H1 (cell line): ENCODE data around the gene ABCC2. TPM values are rescaled to one million over a fixed set of nuclear protein-coding genes. Genes with fewer than 3 reads are reported as not detected.

ENCODE experiments used
- CTCF ChIA-PET: fragments of 300-600 bp; sonication (Branson Sonifier 250); formaldehyde crosslinking; loops from one replicate; lab custom pipeline; 2021; ENCODE audit not compliant: partially characterized antibody; lab: Charles Lee
- POLR2A ChIA-PET: fragments of 300-600 bp; sonication (Branson Sonifier 250); formaldehyde crosslinking; loops from one replicate; lab custom pipeline; 2021; ENCODE audit warnings: inconsistent platforms; ENCODE audit not compliant: partially characterized antibody; lab: Charles Lee
- DNase-seq, 2 experiments: peaks; one replicate each; pipeline versions ENCODE4 v3.0.0 to v3.0.0-alpha.2; 2010 to 2022; ENCODE audit warnings: low spot score in 2 of 2, low read depth in 1 of 2, mixed read lengths in 1 of 2
- FAIRE-seq: peaks from 2 replicates; lab custom pipeline; 2011; peaks lifted over from hg19 to GRCh38; lab: Jason Lieb, UNC
- H2AFZ ChIP-seq: 2 replicates; pipeline ENCODE4 v1.8.1; 2012; ENCODE audit warnings: low read length, inconsistent platforms
- H2AK5ac ChIP-seq: 2 replicates; pipeline ENCODE4 v1.6.1; 2013; ENCODE audit warnings: low read depth, low read length
- H2BK120ac ChIP-seq: replicated peaks from 2 replicates; pipeline ENCODE3; 2013; ENCODE audit warnings: low read depth, low read length, inconsistent platforms
- H2BK12ac ChIP-seq: 2 replicates; pipeline ENCODE4 v1.6.1; 2013; ENCODE audit warnings: low read depth, low read length
- H2BK15ac ChIP-seq: 2 replicates; pipeline ENCODE4 v1.6.1; 2013; ENCODE audit warnings: low read length
- H2BK20ac ChIP-seq: 2 replicates; pipeline ENCODE4 v1.6.1; 2013; ENCODE audit warnings: low read length
- H2BK5ac ChIP-seq: 2 replicates; pipeline ENCODE4 v1.6.1; 2013; ENCODE audit warnings: low read depth, low read length
- H3K14ac ChIP-seq: 2 replicates; pipeline ENCODE4 v1.6.1; 2013; ENCODE audit warnings: inconsistent platforms; ENCODE audit not compliant: insufficient read length
- H3K18ac ChIP-seq: 2 replicates; pipeline ENCODE4 v1.6.1; 2013; ENCODE audit warnings: low read length; ENCODE audit errors: extremely low read depth
- H3K23ac ChIP-seq: 2 replicates; pipeline ENCODE4 v1.6.1; 2013; ENCODE audit warnings: inconsistent platforms; ENCODE audit not compliant: insufficient read length
- H3K23me2 ChIP-seq: 2 replicates; pipeline ENCODE4 v1.6.1; 2013; ENCODE audit warnings: low read depth, low read length
- H3K27ac ChIP-seq: 2 replicates; pipeline ENCODE4 v1.6.1; 2011; ENCODE audit warnings: low read depth, low read length, inconsistent platforms
- H3K27me3 ChIP-seq, 4 experiments: replicated peaks in 1 of 4; 1 replicate in 1 of 4; 2 replicates in 3 of 4; pipeline versions ENCODE4 v1.6.1 to v1.8.1; 2011 to 2013; ENCODE audit warnings: low read length in 3 of 4, mild to moderate bottlenecking in 3 of 4, inconsistent platforms in 2 of 4, mixed read lengths in 2 of 4, moderate library complexity in 1 of 4; ENCODE audit not compliant: control insufficient read depth in 3 of 4, insufficient read depth in 3 of 4; ENCODE audit errors: extremely low read depth in 1 of 4
- H3K36me3 ChIP-seq, 4 experiments: 2 replicates each; pipeline versions ENCODE4 v1.6.1 to v1.8.1; 2011 to 2013; ENCODE audit warnings: mild to moderate bottlenecking in 4 of 4, low read length in 3 of 4, moderate library complexity in 2 of 4, control low read depth in 1 of 4, inconsistent platforms in 1 of 4; ENCODE audit not compliant: insufficient read depth in 4 of 4, control insufficient read depth in 2 of 4
- H3K4ac ChIP-seq: replicated peaks from 2 replicates; pipeline ENCODE3; 2013; ENCODE audit warnings: low read length, low read depth, mixed read lengths, inconsistent platforms; ENCODE audit not compliant: insufficient read length
- H3K4me1 ChIP-seq, 4 experiments: replicated peaks in 1 of 4; 1 replicate in 1 of 4; 2 replicates in 3 of 4; pipeline versions ENCODE4 v1.6.1 to v1.8.1; 2011 to 2013; ENCODE audit warnings: low read length in 3 of 4, inconsistent platforms in 2 of 4, mixed read lengths in 1 of 4; ENCODE audit not compliant: insufficient read depth in 4 of 4, control insufficient read depth in 3 of 4
- H3K4me2 ChIP-seq, 2 experiments: 2 replicates each; pipeline versions ENCODE4 v1.6.1 to v1.8.1; 2011 to 2013; ENCODE audit warnings: low read depth in 2 of 2, low read length in 2 of 2, control low read depth in 1 of 2, inconsistent platforms in 1 of 2, mild to moderate bottlenecking in 1 of 2; ENCODE audit not compliant: insufficient read depth in 1 of 2
- H3K4me3 ChIP-seq, 4 experiments: fragments of 200-600, 300-600 bp in 1 of 4; sonication (generic), shearing (Covaris generic), sonication (Bioruptor Twin) in 1 of 4; 2 replicates each; pipeline versions ENCODE4 v1.5.1 to v1.8.1; 2011 to 2016; ENCODE audit warnings: low read length in 4 of 4, low read depth in 3 of 4, control low read depth in 2 of 4, inconsistent platforms in 2 of 4, mild to moderate bottlenecking in 2 of 4, mixed read lengths in 1 of 4, moderate library complexity in 1 of 4; ENCODE audit not compliant: insufficient read depth in 2 of 4; ENCODE audit errors: extremely low read depth in 1 of 4
- H3K56ac ChIP-seq: replicated peaks from 2 replicates; pipeline ENCODE3; 2013; ENCODE audit warnings: low read depth, mild to moderate bottlenecking, mixed read lengths, low read length, inconsistent platforms; ENCODE audit not compliant: insufficient read length
- H3K79me1 ChIP-seq: 2 replicates; pipeline ENCODE4 v1.6.1; 2013; ENCODE audit warnings: low read depth, low read length, control low read depth
- H3K79me2 ChIP-seq, 2 experiments: 2 replicates each; pipeline versions ENCODE4 v1.6.1 to v1.8.1; 2012 to 2013; ENCODE audit warnings: low read length in 2 of 2, mild to moderate bottlenecking in 2 of 2, inconsistent platforms in 1 of 2; ENCODE audit not compliant: insufficient read depth in 2 of 2, control insufficient read depth in 1 of 2
- H3K9ac ChIP-seq, 4 experiments: replicated peaks in 1 of 4; 1 replicate in 1 of 4; 2 replicates in 3 of 4; pipeline versions ENCODE4 v1.6.1 to v1.8.1; 2011 to 2013; ENCODE audit warnings: low read depth in 3 of 4, low read length in 3 of 4, control low read depth in 2 of 4, mild to moderate bottlenecking in 2 of 4, moderate library complexity in 2 of 4, inconsistent platforms in 1 of 4; ENCODE audit errors: extremely low read depth in 1 of 4
- H3K9me3 ChIP-seq, 2 experiments: 2 replicates each; pipeline versions ENCODE4 v1.6.1 to v1.8.1; 2012 to 2013; ENCODE audit warnings: mild to moderate bottlenecking in 2 of 2, moderate library complexity in 2 of 2, control low read depth in 1 of 2, inconsistent platforms in 1 of 2, low read depth in 1 of 2, low read length in 1 of 2, mixed read lengths in 1 of 2; ENCODE audit not compliant: insufficient read depth in 2 of 2
- H4K20me1 ChIP-seq, 2 experiments: replicated peaks in 1 of 2; 2 replicates each; pipeline versions ENCODE3 to v1.8.1; 2011 to 2013; ENCODE audit warnings: inconsistent platforms in 2 of 2, low read length in 2 of 2, mild to moderate bottlenecking in 1 of 2; ENCODE audit not compliant: insufficient read depth in 2 of 2, control insufficient read depth in 1 of 2
- H4K5ac ChIP-seq: 2 replicates; pipeline ENCODE4 v1.6.1; 2013; ENCODE audit warnings: low read length, low read depth, mixed read lengths, inconsistent platforms; ENCODE audit not compliant: insufficient read length
- H4K8ac ChIP-seq: 2 replicates; pipeline ENCODE4 v1.8.0; 2013; ENCODE audit warnings: mild to moderate bottlenecking, moderate library complexity, low read length, inconsistent platforms; ENCODE audit not compliant: insufficient read depth; ENCODE audit errors: extremely low read depth
- H4K91ac ChIP-seq: replicated peaks from 2 replicates; pipeline ENCODE3; 2013; ENCODE audit warnings: low read length, mixed read lengths, inconsistent platforms; ENCODE audit not compliant: insufficient read length
- BACH1 ChIP-seq: IDR thresholded peaks from 2 replicates; pipeline ENCODE4 v1.6.1; 2012; ENCODE audit warnings: low read length, improper control_type of control experiment
- HDAC6 ChIP-seq: IDR thresholded peaks from one replicate; pipeline ENCODE4 v1.7.1; 2012; ENCODE audit warnings: low read depth, mild to moderate bottlenecking, inconsistent platforms, low read length, moderate library complexity
- JUN ChIP-seq: IDR thresholded peaks from 2 replicates; pipeline ENCODE4 v1.6.1; 2011; ENCODE audit warnings: low read depth, mild to moderate bottlenecking, improper control_type of control experiment, low read length
- WGBS, 2 experiments: shearing (Covaris generic) in 1 of 2; methylation state at CpG; one replicate each; pipeline versions ENCODE4 v1.1.6 to v1.1.7; 2013 to 2015; ENCODE audit warnings: low lambda C conversion rate in 2 of 2, mixed read lengths in 2 of 2, inconsistent platforms in 1 of 2, low coverage in 1 of 2, missing lambda C conversion rate in 1 of 2; ENCODE audit not compliant: insufficient replicate concordance in 2 of 2, insufficient coverage in 1 of 2, insufficient read length in 1 of 2; ENCODE audit errors: extremely low coverage in 1 of 2, missing lambda C conversion rate in 1 of 2; 5-methylcytosine and 5-hydroxymethylcytosine counted together
- polyA plus RNA-seq, 7 experiments: library from polyadenylated mRNA; depleted of rRNA in 3 of 7; stranded (reverse) in 5 of 7; unstranded in 2 of 7; fragments of >200 nt in 5 of 7; fragments of 200-250 nt in 2 of 7; gene quantifications; 1 replicate in 5 of 7; 2 replicates in 1 of 7; 4 replicates in 1 of 7; pipeline versions ENCODE4 v1.2.1 to v1.2.3, GENCODE V29; 2011 to 2013; ENCODE audit warnings: missing spikeins in 2 of 7, mixed read lengths in 2 of 7
- total RNA-seq: library from RNA; stranded (reverse); fragmentation: NEBNext Ultra II Directional; extraction: Animal tissue kit (Norgen Biotek cat#: 25700); gene quantifications from 2 replicates; pipeline ENCODE4 v1.2.1, GENCODE V29; 2021
- TF ChIP-seq, protein P1 (sequence below): IDR thresholded peaks from 2 replicates; pipeline ENCODE4 v1.6.1; 2011; ENCODE audit warnings: low read length, improper control_type of control experiment

The ABCC2 gene
- total and polyA plus RNA-seq, 2 of the 8 experiments (the other 6 are each of a cell fraction or from before 2014, with no cell fraction given) = 0.74 to 1.1 TPM

DNA sequence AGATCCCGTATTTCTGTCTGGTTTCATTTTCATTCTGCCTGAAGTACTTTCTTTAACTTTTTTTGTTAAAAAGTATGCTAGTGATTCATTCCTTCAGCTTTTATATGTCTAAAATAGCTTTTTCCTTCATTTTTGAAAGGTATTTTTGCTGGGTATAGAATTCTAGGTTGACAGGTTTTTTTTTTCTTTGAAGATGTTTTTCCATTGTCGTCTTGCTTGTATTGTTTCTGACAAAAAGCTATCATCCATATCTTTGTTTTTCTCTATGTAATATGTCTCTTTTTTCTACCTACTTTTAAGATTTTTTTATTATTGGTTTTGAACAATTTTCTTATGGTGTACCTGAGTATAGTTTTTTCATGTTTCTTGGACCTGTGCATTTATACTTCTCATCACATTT lies 42.2 kb upstream of the ABCC2 start:
- 95% methylated on average over 2 of the region's 2 CpGs; no CpG with 5 or more reads in 1 of the 2 experiments for WGBS, 2 experiments
- no peak overlapping the region for H2BK15ac ChIP-seq
- H3K9me3 ChIP-seq = no peaks in the 10 kb centered on the region
- H2AFZ ChIP-seq = no peak overlapping the region
- H4K20me1 ChIP-seq = peaks cover 0 to 5% of the 10 kb centered on the region in 2 experiments
- H2BK20ac ChIP-seq = no peak overlapping the region
- no peak overlapping the region for H3K23ac ChIP-seq
- no peaks in the 10 kb centered on the region for H3K27me3 ChIP-seq
- H2BK120ac ChIP-seq = no peak overlapping the region
- DNase-seq (no peak), FAIRE-seq (no peak)
- H3K4me1 ChIP-seq = no peaks in the 10 kb centered on the region
- no peak for TF ChIP-seq HDAC6
- no peak for TF ChIP-seq JUN
- TF ChIP-seq, protein P1, sequence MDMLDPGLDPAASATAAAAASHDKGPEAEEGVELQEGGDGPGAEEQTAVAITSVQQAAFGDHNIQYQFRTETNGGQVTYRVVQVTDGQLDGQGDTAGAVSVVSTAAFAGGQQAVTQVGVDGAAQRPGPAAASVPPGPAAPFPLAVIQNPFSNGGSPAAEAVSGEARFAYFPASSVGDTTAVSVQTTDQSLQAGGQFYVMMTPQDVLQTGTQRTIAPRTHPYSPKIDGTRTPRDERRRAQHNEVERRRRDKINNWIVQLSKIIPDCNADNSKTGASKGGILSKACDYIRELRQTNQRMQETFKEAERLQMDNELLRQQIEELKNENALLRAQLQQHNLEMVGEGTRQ = no peak
- TF ChIP-seq BACH1 = no peak
- POLR2A ChIA-PET = interaction anchor here (0.8 to 1.5 kb wide), 2 partner anchors 8 to 15 kb away, joined by 4 to 6 read pairs; partner anchors contain the start of genes COX15 and CUTC
- no peak overlapping the region for H4K8ac ChIP-seq
- H3K79me2 ChIP-seq = no peaks in the 10 kb centered on the region
- no peak overlapping the region for H2AK5ac ChIP-seq
- H3K4ac ChIP-seq = no peak overlapping the region
- CTCF ChIA-PET = interaction anchor here (0.6 to 1.5 kb wide), 3 partner anchors 12 to 30 kb away, joined by 3 to 4 read pairs (median 3); no protein-coding TSS in a partner anchor
- peaks cover 7 to 77% (median 39%) of the 10 kb centered on the region in 4 experiments for H3K36me3 ChIP-seq
- H3K9ac ChIP-seq = no peak overlapping the region
- H4K91ac ChIP-seq = no peak overlapping the region
- no peak overlapping the region for H3K56ac ChIP-seq
- no peak overlapping the region for H4K5ac ChIP-seq
- H3K4me3 ChIP-seq = no peak overlapping the region
- no peak overlapping the region for H2BK12ac ChIP-seq
- no peak overlapping the region for H3K14ac ChIP-seq
- no peaks in the 10 kb centered on the region for H3K23me2 ChIP-seq
- H3K27ac ChIP-seq = no peak overlapping the region
- no peaks in the 10 kb centered on the region for H3K79me1 ChIP-seq
- no peak overlapping the region for H3K4me2 ChIP-seq
- no peak overlapping the region for H2BK5ac ChIP-seq
- H3K18ac ChIP-seq = no peak overlapping the region
